HepG2 (cell line): ENCODE results near the gene GARIN3. TPM values are rescaled to one million over a fixed set of nuclear protein-coding genes. Genes with fewer than 3 reads are reported as not detected.

Source experiments
- ATAC-seq: fragments of 200-7000 bp; cut with Tn5 transposase; 3 replicates; pipeline ENCODE4 v1.9.1; 2020; ENCODE audit warnings: mild to moderate bottlenecking, moderate library complexity
- BruUV-seq: library from RNA; stranded (reverse); fragments of 400-500 nt; replicated peaks from 2 replicates; lab custom pipeline; 2021; lab: Mats Ljungman, UMichigan
- CTCF ChIA-PET: fragments of 300-600 bp; formaldehyde crosslinking; extraction: SDS; loops from one replicate; lab custom pipeline; 2021; ENCODE audit warnings: low total read pairs, inconsistent platforms, low intra/inter-chr PET ratio; lab: Yijun Ruan, JAX
- POLR2A ChIA-PET: fragments of 350-600 bp; sonication (Branson Sonifier 250); formaldehyde crosslinking; loops from one replicate; lab custom pipeline; 2020; ENCODE audit warnings: antibody characterized with exemption, inconsistent platforms; lab: Yijun Ruan, JAX
- DNase-seq: peaks from one replicate; pipeline ENCODE4 v3.0.0-alpha.2; 2015; ENCODE audit warnings: low spot score
- FAIRE-seq: peaks from 3 replicates; lab custom pipeline; 2011; peaks lifted over from hg19 to GRCh38; lab: Jason Lieb, UNC
- H2AFZ ChIP-seq: one replicate; pipeline ENCODE4 v1.6.1; 2011; ENCODE audit warnings: low read length, inconsistent platforms
- H3K27ac ChIP-seq: fragments of 300-600 bp; 3 replicates; pipeline ENCODE4 v1.8.0; 2011; ENCODE audit warnings: mixed run types, mild to moderate bottlenecking, mixed read lengths, low read length, inconsistent platforms; ENCODE audit not compliant: insufficient read depth; ENCODE audit errors: extremely low read length
- H3K27me3 ChIP-seq, 2 experiments: fragments of 200-600 bp in 1 of 2; 2 replicates in 1 of 2; 3 replicates in 1 of 2; pipeline versions ENCODE4 v1.6.0 to v1.8.0; 2011; ENCODE audit warnings: low read length in 2 of 2, mild to moderate bottlenecking in 2 of 2, moderate library complexity in 2 of 2, inconsistent platforms in 1 of 2; ENCODE audit not compliant: insufficient read depth in 2 of 2, control insufficient read depth in 1 of 2
- H3K36me3 ChIP-seq, 2 experiments: fragments of 200-600 bp in 1 of 2; replicated peaks in 1 of 2; 2 replicates in 1 of 2; 3 replicates in 1 of 2; pipeline versions ENCODE4 v1.5.1 to v1.8.0; 2011; ENCODE audit warnings: low read length in 2 of 2, inconsistent platforms in 1 of 2; ENCODE audit not compliant: insufficient read depth in 2 of 2, control insufficient read depth in 1 of 2
- H3K4me1 ChIP-seq: 2 replicates; pipeline ENCODE4 v1.5.1; 2012; ENCODE audit warnings: low read length, inconsistent platforms; ENCODE audit not compliant: insufficient read depth
- H3K4me2 ChIP-seq: 2 replicates; pipeline ENCODE4 v1.6.0; 2011; ENCODE audit warnings: low read depth, low read length, inconsistent platforms
- H3K4me3 ChIP-seq, 3 experiments: fragments of 200-600 bp in 1 of 3; sonication (generic), shearing (Covaris generic) in 1 of 3; replicated peaks in 1 of 3; 2 replicates each; pipeline ENCODE4 v1.5.1; 2011 to 2016; ENCODE audit warnings: low read length in 3 of 3, inconsistent platforms in 2 of 3, low read depth in 2 of 3, mild to moderate bottlenecking in 2 of 3, control low read depth in 1 of 3, mixed read lengths in 1 of 3; ENCODE audit not compliant: insufficient read depth in 1 of 3
- H3K79me2 ChIP-seq: one replicate; pipeline ENCODE4 v1.6.1; 2011; ENCODE audit warnings: low read length, inconsistent platforms; ENCODE audit not compliant: insufficient read depth
- H3K9ac ChIP-seq: 2 replicates; pipeline ENCODE4 v1.6.0; 2011; ENCODE audit warnings: mild to moderate bottlenecking, low read depth, low read length, inconsistent platforms; ENCODE audit not compliant: insufficient read depth
- H3K9me3 ChIP-seq: 2 replicates; pipeline ENCODE4 v1.5.1; 2012; ENCODE audit warnings: mild to moderate bottlenecking, low read length
- H4K20me1 ChIP-seq: 2 replicates; pipeline ENCODE4 v1.6.0; 2011; ENCODE audit warnings: inconsistent platforms, mild to moderate bottlenecking, low read length, moderate library complexity; ENCODE audit not compliant: insufficient read depth
- ARID5B ChIP-seq: IDR thresholded peaks from 2 replicates; pipeline ENCODE4 v1.4.0; 2020; ENCODE audit warnings: mild to moderate bottlenecking, missing genetic modification reagents
- FOXP1 ChIP-seq, 2 experiments: fragments of 450-650 bp in 1 of 2; IDR thresholded peaks; 2 replicates each; pipeline ENCODE4 v1.6.1; 2017 to 2018; ENCODE audit warnings: antibody characterized with exemption in 1 of 2
- MAFF ChIP-seq: IDR thresholded peaks from 2 replicates; pipeline ENCODE4 v1.6.1; 2011; ENCODE audit warnings: low read depth, low read length, improper control_type of control experiment
- SP140L ChIP-seq: sonication (generic); formaldehyde crosslinking; IDR thresholded peaks from 2 replicates; pipeline ENCODE4 v1.4.0; 2020; ENCODE audit warnings: missing genetic modification reagents, borderline replicate concordance
- TBP ChIP-seq: sonication (generic); formaldehyde crosslinking; IDR thresholded peaks from 2 replicates; pipeline ENCODE4 v1.5.0; 2020; ENCODE audit warnings: missing genetic modification reagents
- ZBTB8A ChIP-seq: sonication (generic); formaldehyde crosslinking; IDR thresholded peaks from 2 replicates; pipeline ENCODE4 v1.4.0; 2020; ENCODE audit warnings: mild to moderate bottlenecking, low read depth, missing genetic modification reagents, borderline replicate concordance
- ZMYM3 ChIP-seq: sonication (generic); formaldehyde crosslinking; IDR thresholded peaks from 2 replicates; pipeline ENCODE4 v1.5.1; 2020; ENCODE audit warnings: mild to moderate bottlenecking, missing genetic modification reagents
- ZNF33A ChIP-seq: sonication (generic); formaldehyde crosslinking; IDR thresholded peaks from 2 replicates; pipeline ENCODE4 v1.5.1; 2020; ENCODE audit warnings: missing genetic modification reagents, mild to moderate bottlenecking, moderate library complexity, borderline replicate concordance
- WGBS: methylation state at CpG from one replicate; pipeline ENCODE4 v1.1.6; 2017; ENCODE audit warnings: low lambda C conversion rate; 5-methylcytosine and 5-hydroxymethylcytosine counted together
- in situ Hi-C: cut with HindIII; loops from 2 replicates; pipeline ENCODE4 v1.10.0; 2017; ENCODE audit warnings: low pct_unique_long_range_greater_than_20kb; ENCODE audit not compliant: extremely low pct_ligation_motif_present
- intact Hi-C: fragments of 100-400 bp; cut with micrococcal nuclease; formaldehyde crosslinking; loops from one replicate; pipeline ENCODE4 v1.10.0; 2022; ENCODE audit not compliant: unreplicated experiment
- polyA plus RNA-seq, 8 experiments: library from polyadenylated mRNA; depleted of rRNA in 3 of 8; stranded (reverse) in 7 of 8; unstranded in 1 of 8; fragments of >200 nt; fragmentation: Illumina TruSeq in 4 of 8; extraction: Trizol in 4 of 8; gene quantifications; 2 replicates each; pipeline versions ENCODE4 v1.2.1 to v1.2.3, GENCODE V29; 2011 to 2016; ENCODE audit warnings: low read depth in 4 of 8, missing spikeins in 1 of 8, mixed read lengths in 1 of 8; ENCODE audit not compliant: insufficient read depth in 1 of 8
- total RNA-seq, 5 experiments: library from RNA; depleted of rRNA; stranded (reverse); fragments of >200 nt; fragmentation: Illumina TruSeq; extraction: Trizol; gene quantifications; 2 replicates each; pipeline ENCODE4 v1.2.3, GENCODE V29; 2016; ENCODE audit warnings: low read depth in 1 of 5

Gene GARIN3
- total and polyA plus RNA-seq, 2 of the 13 experiments (the other 11 are each of a cell fraction or from before 2014, with no cell fraction given) = not detected

- TF ChIP-seq SP140L (CRISPR knock-in tag) = no peak
- no peak for TF ChIP-seq ZMYM3 (CRISPR knock-in tag)
- TF ChIP-seq FOXP1 (IDR thresholded peaks at IDR 0.05) = no peak
- no peak for TF ChIP-seq FOXP1 (CRISPR knock-in tag; IDR thresholded peaks at IDR 0.05)
- TF ChIP-seq MAFF = no peak
- no peak for TF ChIP-seq ZNF33A (CRISPR knock-in tag)
These were observed 35.8 kb upstream of the GARIN3 start (continued) for GRCh38 chr5:157201857-157202256.

- Histone ChIP-seq H2AFZ (no peak overlapping the region), H3K36me3 (no peaks in the 10 kb centered on the region), H3K4me3 (no peak overlapping the region), H3K9me3 (no peaks in the 10 kb centered on the region), H3K27ac (no peak overlapping the region), H3K4me2 (no peak overlapping the region), H3K27me3 (peaks cover 0 to 5% of the 10 kb centered on the region in 2 experiments; a peak in 1 of 5 replicates), H3K9ac (no peak overlapping the region), H3K4me1 (peaks cover 6% of the 10 kb centered on the region), H4K20me1 (no peaks in the 10 kb centered on the region; the same call in 1 of the 2 replicates), H3K79me2 (no peaks in the 10 kb centered on the region)
- intact Hi-C loops = no loop called here
- ATAC-seq (no peak), DNase-seq (no peak), FAIRE-seq (no peak)
- ChIA-PET CTCF (no interaction called here), POLR2A (no interaction called here)
- in situ Hi-C loops = no loop called here
- TF ChIP-seq ARID5B (no peak), ZBTB8A (no peak), TBP (no peak)
- no TSS peak for BruUV-seq
- 0% methylated on average over 4 of the region's 5 CpGs for WGBS
These were observed 32.4 kb upstream of the GARIN3 start for GRCh38 chr5:157198277-157198986.
